ENCODE results near the gene REPIN1. TPM values are rescaled to one million over a fixed set of nuclear protein-coding genes. Genes with fewer than 3 reads are reported as not detected.
"Not testable (repeated sequence)": the region's sequence is repeated elsewhere in the genome, so short reads cannot be mapped to it uniquely, and the experiment has no call there.

The REPIN1 gene
- total RNA-seq, 3 donors from 2014 or later (not counting 1 experiment from before 2014, with no cell fraction given), result 58.9 to 79.4 (median 76.5) TPM

- Mint-ChIP-seq H3K36me3 (no peaks in the 10 kb centered on the region), H3K9me3 (no peaks in the 10 kb centered on the region), H3K27ac (no peak overlapping the region), H3K4me3 (no peak overlapping the region), H3K4me1 (peaks cover 9 to 11% of the 10 kb centered on the region in 2 donors), H3K27me3 (ENCODE audit: low read depth in 2 of 2) (no peaks in the 10 kb centered on the region)
- DNase-seq (no peak), ATAC-seq (no peak)
- 94% methylated on average over 14 of the region's 14 CpGs for WGBS (ENCODE audit: insufficient coverage)
- H3K27me3 ChIP-seq (ENCODE audit: control insufficient read depth, insufficient read depth, low read length), result no peaks in the 10 kb centered on the region
- no peak overlapping the region for H3K4me3 ChIP-seq (ENCODE audit: low read length)
- no peaks in the 10 kb centered on the region for H3K36me3 ChIP-seq (ENCODE audit: control insufficient read depth, insufficient read depth, low read length)
- H3K4me1 ChIP-seq (ENCODE audit: control insufficient read depth, insufficient read depth, low read length), result peaks cover 5% of the 10 kb centered on the region
- no peak overlapping the region for H3K27ac ChIP-seq (ENCODE audit: low read length)
- TF ChIP-seq CTCF (IDR thresholded peaks at IDR 0.05), result no peak
- no peaks in the 10 kb centered on the region for H3K9me3 ChIP-seq (ENCODE audit: control insufficient read depth, insufficient read depth, low read length)
- intact Hi-C loops (cut with micrococcal nuclease), result no loop called here
These were observed 16.7 kb downstream of the REPIN1 start for GRCh38 chr7:150385302-150385723.

GRCh38 chr7:150385884-150386283, 17.3 kb downstream of the REPIN1 start:
- H3K4me3 ChIP-seq (ENCODE audit: low read length); H3K27me3 Mint-ChIP-seq (ENCODE audit: low read depth in 2 of 2); H3K9me3 Mint-ChIP-seq; intact Hi-C loops (cut with micrococcal nuclease); H3K27ac ChIP-seq (ENCODE audit: low read length); H3K9me3 ChIP-seq (ENCODE audit: control insufficient read depth, insufficient read depth, low read length); H3K27me3 ChIP-seq (ENCODE audit: control insufficient read depth, insufficient read depth, low read length); H3K36me3 Mint-ChIP-seq; H3K4me1 Mint-ChIP-seq; ATAC-seq; H3K4me3 Mint-ChIP-seq; DNase-seq; H3K27ac Mint-ChIP-seq; H3K4me1 ChIP-seq (ENCODE audit: control insufficient read depth, insufficient read depth, low read length); H3K36me3 ChIP-seq (ENCODE audit: control insufficient read depth, insufficient read depth, low read length): not testable (repeated sequence)
- WGBS (ENCODE audit: insufficient coverage), result 92% methylated on average over 6 of the region's 6 CpGs

GRCh38 chr7:150388306-150388705, 19.7 kb downstream of the REPIN1 start:
- Mint-ChIP-seq H3K27ac (no peak overlapping the region), H3K36me3 (no peaks in the 10 kb centered on the region), H3K9me3 (no peaks in the 10 kb centered on the region), H3K4me3 (no peak overlapping the region), H3K27me3 (ENCODE audit: low read depth in 2 of 2) (no peaks in the 10 kb centered on the region), H3K4me1 (peaks cover 0 to 2% of the 10 kb centered on the region in 2 donors)
- Histone ChIP-seq H3K4me3 (ENCODE audit: low read length) (no peak overlapping the region), H3K4me1 (ENCODE audit: control insufficient read depth, insufficient read depth, low read length) (peaks cover 3% of the 10 kb centered on the region), H3K27me3 (ENCODE audit: control insufficient read depth, insufficient read depth, low read length) (no peaks in the 10 kb centered on the region), H3K36me3 (ENCODE audit: control insufficient read depth, insufficient read depth, low read length) (no peaks in the 10 kb centered on the region), H3K9me3 (ENCODE audit: control insufficient read depth, insufficient read depth, low read length) (no peaks in the 10 kb centered on the region), H3K27ac (ENCODE audit: low read length) (no peak overlapping the region)
- ATAC-seq, result no peak
- no peak for DNase-seq
- WGBS (ENCODE audit: insufficient coverage), result 94% methylated on average over 6 of the region's 7 CpGs
- intact Hi-C loops (cut with micrococcal nuclease), result no loop called here
- no peak for TF ChIP-seq CTCF (IDR thresholded peaks at IDR 0.05)

- ATAC-seq (peak in 2 of 3 donors; percentile 32 to 35), DNase-seq (no peak)
- Histone ChIP-seq H3K27me3 (ENCODE audit: control insufficient read depth, insufficient read depth, low read length) (no peaks in the 10 kb centered on the region), H3K4me1 (ENCODE audit: control insufficient read depth, insufficient read depth, low read length) (peaks cover 2% of the 10 kb centered on the region), H3K27ac (ENCODE audit: low read length) (no peak overlapping the region), H3K4me3 (ENCODE audit: low read length) (no peak overlapping the region), H3K36me3 (ENCODE audit: control insufficient read depth, insufficient read depth, low read length) (no peaks in the 10 kb centered on the region), H3K9me3 (ENCODE audit: control insufficient read depth, insufficient read depth, low read length) (no peaks in the 10 kb centered on the region)
- Mint-ChIP-seq H3K4me1 (no peaks in the 10 kb centered on the region), H3K4me3 (no peak overlapping the region), H3K9me3 (no peaks in the 10 kb centered on the region), H3K27ac (no peak overlapping the region), H3K27me3 (ENCODE audit: low read depth in 2 of 2) (no peaks in the 10 kb centered on the region), H3K36me3 (no peaks in the 10 kb centered on the region)
- intact Hi-C loops (cut with micrococcal nuclease), result no loop called here
- 87% methylated on average over 20 of the region's 20 CpGs for WGBS (ENCODE audit: insufficient coverage)
- TF ChIP-seq CTCF (IDR thresholded peaks at IDR 0.05), result no peak
These were observed 20.3 kb downstream of the REPIN1 start for GRCh38 chr7:150388709-150389531.

All from natural killer cell (primary cell).